Keratinocyte (primary cell): ENCODE results near the gene FAM13C. TPM values are rescaled to one million over a fixed set of nuclear protein-coding genes. Genes with fewer than 3 reads are reported as not detected.

Experiments
- DNase-seq: peaks from one replicate; pipeline ENCODE4 v3.0.0-alpha.2; 2011; ENCODE audit warnings: low read depth, missing footprints, low spot score
- FAIRE-seq: peaks from 2 replicates; lab custom pipeline; 2011; peaks lifted over from hg19 to GRCh38; lab: Jason Lieb, UNC
- H2AFZ ChIP-seq: 2 replicates; pipeline ENCODE4 v1.6.0; 2012; ENCODE audit warnings: low read length, control low read depth, inconsistent platforms; ENCODE audit not compliant: control insufficient read depth
- H3K27ac ChIP-seq: 2 replicates; pipeline ENCODE4 v1.5.1; 2011; ENCODE audit warnings: low read length; ENCODE audit not compliant: control insufficient read depth, insufficient read depth
- H3K27me3 ChIP-seq: 3 replicates; pipeline ENCODE4 v1.6.0; 2011; ENCODE audit warnings: low read length; ENCODE audit not compliant: control insufficient read depth, insufficient read depth; ENCODE audit errors: extremely low read depth
- H3K36me3 ChIP-seq, 2 experiments: 2 replicates in 1 of 2; 3 replicates in 1 of 2; pipeline ENCODE4 v1.5.1; 2011; ENCODE audit warnings: low read length in 2 of 2, mild to moderate bottlenecking in 1 of 2; ENCODE audit not compliant: control insufficient read depth in 2 of 2, insufficient read depth in 2 of 2; ENCODE audit errors: extremely low read depth in 1 of 2
- H3K4me1 ChIP-seq: 3 replicates; pipeline ENCODE4 v1.5.1; 2011; ENCODE audit warnings: low read length; ENCODE audit not compliant: control insufficient read depth, insufficient read depth; ENCODE audit errors: extremely low read depth
- H3K4me2 ChIP-seq: 3 replicates; pipeline ENCODE4 v1.6.0; 2011; ENCODE audit warnings: low read depth, low read length; ENCODE audit not compliant: control insufficient read depth, insufficient read depth; ENCODE audit errors: extremely low read depth
- H3K4me3 ChIP-seq, 3 experiments: fragments of 200-600 bp in 1 of 3; sonication (generic) in 1 of 3; 2 replicates in 2 of 3; 3 replicates in 1 of 3; pipeline ENCODE4 v1.5.1; 2011 to 2016; ENCODE audit warnings: low read length in 3 of 3, mild to moderate bottlenecking in 3 of 3, control low read depth in 2 of 3, inconsistent platforms in 1 of 3, low read depth in 1 of 3, mixed read lengths in 1 of 3, mixed run types in 1 of 3, moderate library complexity in 1 of 3; ENCODE audit not compliant: control insufficient read depth in 2 of 3, insufficient read depth in 2 of 3; ENCODE audit errors: extremely low read depth in 1 of 3
- H3K79me2 ChIP-seq: 2 replicates; pipeline ENCODE4 v1.6.0; 2012; ENCODE audit warnings: low read length; ENCODE audit not compliant: control insufficient read depth, insufficient read depth
- H3K9ac ChIP-seq: 3 replicates; pipeline ENCODE4 v1.6.0; 2011; ENCODE audit warnings: low read length; ENCODE audit not compliant: control insufficient read depth, insufficient read depth; ENCODE audit errors: extremely low read depth
- H3K9me1 ChIP-seq: 3 replicates; pipeline ENCODE4 v1.6.0; 2011; ENCODE audit warnings: low read length; ENCODE audit not compliant: control insufficient read depth, insufficient read depth; ENCODE audit errors: extremely low read depth
- H3K9me3 ChIP-seq: 2 replicates; pipeline ENCODE4 v1.5.1; 2012; ENCODE audit warnings: low read depth, low read length; ENCODE audit not compliant: control insufficient read depth
- H4K20me1 ChIP-seq: 3 replicates; pipeline ENCODE4 v1.6.0; 2011; ENCODE audit warnings: low read length; ENCODE audit not compliant: control insufficient read depth, insufficient read depth; ENCODE audit errors: extremely low read depth
- EZH2 ChIP-seq: IDR thresholded peaks from one replicate; pipeline ENCODE4 v1.6.1; 2012; ENCODE audit warnings: inconsistent platforms, mild to moderate bottlenecking, low read length, moderate library complexity
- dilution Hi-C: fragments of 300-500 bp; cut with MboI; formaldehyde crosslinking; loops from one replicate; pipeline ENCODE4 v1.7.0; 2020; ENCODE audit warnings: low sequenced_read_pairs; ENCODE audit not compliant: extremely low pct_ligation_motif_present
- polyA plus RNA-seq, 5 experiments: library from polyadenylated mRNA; depleted of rRNA in 3 of 5; stranded (reverse) in 3 of 5; stranded (forward) in 1 of 5; unstranded in 1 of 5; fragments of >200 nt; gene quantifications; 1 replicate in 1 of 5; 2 replicates in 3 of 5; 3 replicates in 1 of 5; pipeline versions ENCODE4 v1.2.1 to v1.2.3, GENCODE V29; 2011 to 2012; ENCODE audit warnings: missing spikeins in 2 of 5, low read depth in 1 of 5, low replicate concordance in 1 of 5
- TF ChIP-seq, protein P1 (sequence below), 3 experiments: IDR thresholded peaks in 1 of 3; conservative IDR thresholded peaks in 1 of 3; optimal IDR thresholded peaks in 1 of 3; 2 replicates in 2 of 3; 3 replicates in 1 of 3; pipeline versions ENCODE3 to v1.5.1; 2011; ENCODE audit warnings: low read length in 3 of 3, mild to moderate bottlenecking in 3 of 3, moderate library complexity in 2 of 3, control low read depth in 1 of 3, inconsistent platforms in 1 of 3; ENCODE audit not compliant: insufficient read depth in 2 of 3; ENCODE audit errors: extremely low read depth in 1 of 3

Gene FAM13C
- polyA plus RNA-seq, 1 donor (not counting 4 experiments of a cell fraction or from before 2014, with no cell fraction given), result 0.58 TPM

DNA sequence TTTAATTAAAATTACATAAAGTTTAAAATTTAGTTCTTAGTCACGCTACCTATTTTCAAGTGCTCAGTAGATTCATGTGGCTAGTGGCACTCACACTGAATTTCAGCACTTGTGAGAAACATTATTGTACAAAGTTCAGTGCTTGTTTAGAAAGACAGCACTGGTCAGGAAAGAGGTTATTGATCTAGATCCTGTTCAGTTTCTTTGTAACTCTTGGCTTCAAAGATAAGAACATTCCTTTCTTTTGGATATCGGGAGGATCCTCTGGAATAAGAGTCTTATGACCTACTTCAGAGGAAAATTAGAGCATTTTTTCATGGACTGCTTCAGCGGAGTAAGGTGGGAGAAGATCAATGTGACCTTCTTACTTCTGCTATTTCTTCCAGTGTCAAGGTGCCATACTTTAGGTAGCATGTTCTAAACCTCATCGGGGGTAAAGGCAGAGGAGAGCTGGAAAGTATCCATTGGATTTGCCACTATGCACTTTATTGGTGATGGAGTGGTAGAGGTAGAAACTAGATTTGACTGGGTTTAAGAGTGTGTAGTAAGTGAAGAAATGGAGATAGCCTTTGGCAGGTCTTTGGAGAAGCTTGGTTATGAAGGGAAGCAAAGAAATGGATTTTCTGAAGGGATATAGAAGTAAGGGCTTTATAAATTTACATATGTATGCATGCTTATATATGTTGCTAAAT lies 146.0 kb downstream of the FAM13C start:
- dilution Hi-C loops, result no loop called here
- H3K4me3 ChIP-seq, result no peak overlapping the region
- no peak overlapping the region for H3K4me2 ChIP-seq
- H3K36me3 ChIP-seq, result no peaks in the 10 kb centered on the region
- DNase-seq (no peak), FAIRE-seq (no peak)
- no peak for TF ChIP-seq EZH2
- TF ChIP-seq, protein P1, sequence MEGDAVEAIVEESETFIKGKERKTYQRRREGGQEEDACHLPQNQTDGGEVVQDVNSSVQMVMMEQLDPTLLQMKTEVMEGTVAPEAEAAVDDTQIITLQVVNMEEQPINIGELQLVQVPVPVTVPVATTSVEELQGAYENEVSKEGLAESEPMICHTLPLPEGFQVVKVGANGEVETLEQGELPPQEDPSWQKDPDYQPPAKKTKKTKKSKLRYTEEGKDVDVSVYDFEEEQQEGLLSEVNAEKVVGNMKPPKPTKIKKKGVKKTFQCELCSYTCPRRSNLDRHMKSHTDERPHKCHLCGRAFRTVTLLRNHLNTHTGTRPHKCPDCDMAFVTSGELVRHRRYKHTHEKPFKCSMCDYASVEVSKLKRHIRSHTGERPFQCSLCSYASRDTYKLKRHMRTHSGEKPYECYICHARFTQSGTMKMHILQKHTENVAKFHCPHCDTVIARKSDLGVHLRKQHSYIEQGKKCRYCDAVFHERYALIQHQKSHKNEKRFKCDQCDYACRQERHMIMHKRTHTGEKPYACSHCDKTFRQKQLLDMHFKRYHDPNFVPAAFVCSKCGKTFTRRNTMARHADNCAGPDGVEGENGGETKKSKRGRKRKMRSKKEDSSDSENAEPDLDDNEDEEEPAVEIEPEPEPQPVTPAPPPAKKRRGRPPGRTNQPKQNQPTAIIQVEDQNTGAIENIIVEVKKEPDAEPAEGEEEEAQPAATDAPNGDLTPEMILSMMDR (optimal IDR thresholded peaks at IDR 0.05 in 1 of 3, IDR thresholded peaks at IDR 0.05 in 1 of 3, conservative IDR thresholded peaks at IDR 0.05 in 1 of 3; ENCODE audit: extremely low read depth in 1 of 3, insufficient read depth in 2 of 3, low read length in 3 of 3), result no peak
- H4K20me1 ChIP-seq, result no peaks in the 10 kb centered on the region
- no peaks in the 10 kb centered on the region for H3K27me3 ChIP-seq
- H3K9ac ChIP-seq, result no peak overlapping the region
- no peak overlapping the region for H2AFZ ChIP-seq
- no peaks in the 10 kb centered on the region for H3K9me3 ChIP-seq
- no peak overlapping the region for H3K27ac ChIP-seq
- no peaks in the 10 kb centered on the region for H3K4me1 ChIP-seq
- H3K9me1 ChIP-seq, result no peaks in the 10 kb centered on the region
- H3K79me2 ChIP-seq, result no peaks in the 10 kb centered on the region

DNA sequence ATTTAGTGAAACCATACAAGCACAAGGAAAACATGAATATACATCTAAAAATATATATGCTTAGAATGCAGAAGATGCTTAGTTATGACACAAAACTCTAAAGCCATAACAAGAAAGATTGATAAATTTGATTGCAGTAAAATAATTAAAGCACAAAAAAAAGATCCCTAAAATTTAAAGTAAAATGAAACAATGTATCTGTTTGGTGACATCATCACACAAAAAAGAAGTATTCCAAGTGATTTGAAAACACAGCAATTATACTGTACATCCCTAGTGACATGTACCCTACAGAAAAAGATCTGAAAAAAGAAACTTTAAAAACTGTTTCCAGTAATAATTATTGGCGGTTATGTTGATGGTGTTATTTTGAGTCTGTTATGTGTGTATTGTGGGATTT lies 148.2 kb downstream of the FAM13C start:
- Histone ChIP-seq H3K36me3 (no peaks in the 10 kb centered on the region), H3K4me2 (no peak overlapping the region), H3K79me2 (no peaks in the 10 kb centered on the region), H2AFZ (no peak overlapping the region), H4K20me1 (no peaks in the 10 kb centered on the region), H3K9me1 (no peaks in the 10 kb centered on the region), H3K27me3 (no peaks in the 10 kb centered on the region), H3K27ac (no peak overlapping the region), H3K9me3 (no peaks in the 10 kb centered on the region), H3K4me3 (no peak overlapping the region), H3K4me1 (no peaks in the 10 kb centered on the region), H3K9ac (no peak overlapping the region)
- dilution Hi-C loops, result no loop called here
- DNase-seq (no peak), FAIRE-seq (no peak)
- TF ChIP-seq, protein P1 (optimal IDR thresholded peaks at IDR 0.05 in 1 of 3, IDR thresholded peaks at IDR 0.05 in 1 of 3, conservative IDR thresholded peaks at IDR 0.05 in 1 of 3; ENCODE audit: extremely low read depth in 1 of 3, insufficient read depth in 2 of 3, low read length in 3 of 3), result no peak
- TF ChIP-seq EZH2, result no peak
